Upper lobe of left lung (tissue), 6 donors: ENCODE results near the gene IPPK. TPM values are rescaled to one million over a fixed set of nuclear protein-coding genes. Genes with fewer than 3 reads are reported as not detected.

Experiments used
- ATAC-seq, 2 donors: fragments of 200-7000 bp; cut with Tn5 transposase; one replicate each; pipeline ENCODE4 v1.9.1; 2022; ENCODE audit warnings: mild to moderate bottlenecking in 2 of 2, moderate library complexity in 2 of 2; ENCODE audit not compliant: low FRiP score in 2 of 2
- DNase-seq, 2 donors: peaks; one replicate each; pipeline ENCODE4 v3.0.0-alpha.2; 2019 to 2020
- H3K27ac ChIP-seq, 4 donors: fragments of 200-600 bp; sonication (generic); one replicate each; pipeline ENCODE4 v1.5.1; 2016 to 2019
- H3K27me3 ChIP-seq, 4 donors: fragments of 200-600 bp; sonication (generic); one replicate each; pipeline ENCODE4 v1.5.1; 2017 to 2019
- H3K36me3 ChIP-seq, 4 donors: fragments of 200-600 bp; sonication (generic); one replicate each; pipeline ENCODE4 v1.5.1; 2016 to 2019
- H3K4me1 ChIP-seq, 4 donors: fragments of 200-600 bp; sonication (generic); one replicate each; pipeline ENCODE4 v1.5.1; 2018 to 2019
- H3K4me3 ChIP-seq, 4 donors: fragments of 200-600 bp; sonication (generic); one replicate each; pipeline ENCODE4 v1.5.1; 2017 to 2019; ENCODE audit warnings: mild to moderate bottlenecking in 2 of 4, moderate library complexity in 1 of 4
- H3K9me3 ChIP-seq, 4 donors: fragments of 200-600 bp; sonication (generic); one replicate each; pipeline ENCODE4 v1.5.1; 2018 to 2019
- CTCF ChIP-seq, 6 experiments: fragments of 450-650 bp in 4 of 6; fragments of 200-600 bp in 2 of 6; sonication (generic) in 2 of 6; IDR thresholded peaks; one replicate each; pipeline ENCODE4 v1.5.1; 2016 to 2019; ENCODE audit warnings: antibody characterized with exemption in 6 of 6
- EP300 ChIP-seq, 4 donors: sonication (generic); formaldehyde crosslinking; IDR thresholded peaks; one replicate each; pipeline ENCODE4 v1.5.1; 2017; ENCODE audit warnings: antibody characterized with exemption in 4 of 4, control low read depth in 2 of 4
- POLR2A ChIP-seq, 4 donors: fragments of 450-650 bp; IDR thresholded peaks; one replicate each; pipeline ENCODE4 v1.5.1; 2016 to 2017; ENCODE audit warnings: antibody characterized with exemption in 4 of 4, mild to moderate bottlenecking in 2 of 4
- POLR2AphosphoS5 ChIP-seq, 2 donors: sonication (generic); formaldehyde crosslinking; IDR thresholded peaks; one replicate each; pipeline ENCODE4 v1.5.1; 2017; ENCODE audit warnings: antibody characterized with exemption in 2 of 2
- WGBS, 2 donors: methylation state at CpG; one replicate each; pipeline ENCODE4 v1.1.5; 2017 to 2018; 5-methylcytosine and 5-hydroxymethylcytosine counted together
- total RNA-seq, 6 donors: library from RNA; depleted of rRNA in 4 of 6; stranded (reverse); fragments of >200 nt in 4 of 6; gene quantifications; one replicate each; pipeline versions ENCODE4 v1.1.0 to v1.2.1, GENCODE V29; 2016 to 2021
- donor health status: DM: no; HTN: no; CAD: no; lungs with moderate emphysema.
- donor health status: DM: no; HTN: yes; CAD: no; lungs with severe emphysema.

IPPK gene
- total RNA-seq, 6 donors from 2014 or later, result 4.7 to 16.6 (median 6.5) TPM

GRCh38 chr9:92614763-92615461, 55.0 kb downstream of the IPPK start:
- no peak overlapping the region for H3K4me3 ChIP-seq
- TF ChIP-seq POLR2AphosphoS5 (IDR thresholded peaks at IDR 0.05) (peak; percentile 3 to 29), POLR2A (IDR thresholded peaks at IDR 0.05) (no peak)
- H3K4me1 ChIP-seq, result peaks cover 0 to 3% (median 0%) of the 10 kb centered on the region in 4 donors
- DNase-seq (no peak), ATAC-seq (peak in 1 of 2 donors; percentile 35)
- H3K9me3 ChIP-seq, result no peaks in the 10 kb centered on the region
- 83 to 87% methylated on average over 17 of the region's 17 CpGs for WGBS, 2 donors
- no peaks in the 10 kb centered on the region for H3K27me3 ChIP-seq
- peak overlapping the region in 3 of 4 donors; percentile 19 to 55 (median 36) for H3K27ac ChIP-seq
- peaks cover 7 to 79% (median 42%) of the 10 kb centered on the region in 4 donors for H3K36me3 ChIP-seq

- no peak overlapping the region for H3K27ac ChIP-seq
- no peak for ATAC-seq
- peaks cover 0 to 4% (median 1%) of the 10 kb centered on the region in 4 donors for H3K4me1 ChIP-seq
- H3K9me3 ChIP-seq, result no peaks in the 10 kb centered on the region
- no peak overlapping the region for H3K4me3 ChIP-seq
- WGBS, 2 donors, result 96 to 97% methylated on average over 9 of the region's 9 CpGs
- no peak for TF ChIP-seq EP300 (IDR thresholded peaks at IDR 0.05)
- no peak for TF ChIP-seq CTCF (IDR thresholded peaks at IDR 0.05)
- no peak for TF ChIP-seq POLR2A (IDR thresholded peaks at IDR 0.05)
- H3K27me3 ChIP-seq, result no peaks in the 10 kb centered on the region
- DNase-seq, result no peak
- H3K36me3 ChIP-seq, result peaks cover 7 to 71% (median 38%) of the 10 kb centered on the region in 4 donors
Measured at GRCh38 chr9:92614123-92614510, 55.8 kb downstream of the IPPK start.

GRCh38 chr9:92613268-92614122, 56.4 kb downstream of the IPPK start:
- TF ChIP-seq EP300 (IDR thresholded peaks at IDR 0.05) (no peak), POLR2AphosphoS5 (IDR thresholded peaks at IDR 0.05) (no peak), CTCF (IDR thresholded peaks at IDR 0.05) (no peak), POLR2A (IDR thresholded peaks at IDR 0.05) (no peak)

GRCh38 chr9:92612816-92613215, 57.1 kb downstream of the IPPK start:
- Histone ChIP-seq H3K36me3 (peaks cover 7 to 58% (median 38%) of the 10 kb centered on the region in 4 donors), H3K27ac (no peak overlapping the region), H3K4me1 (peaks cover 0 to 5% (median 2%) of the 10 kb centered on the region in 4 donors), H3K9me3 (no peaks in the 10 kb centered on the region), H3K27me3 (no peaks in the 10 kb centered on the region), H3K4me3 (no peak overlapping the region)
- DNase-seq, result no peak
- ATAC-seq, result no peak
- 85 to 93% methylated on average over 11 of the region's 11 CpGs for WGBS, 2 donors
- TF ChIP-seq POLR2AphosphoS5 (IDR thresholded peaks at IDR 0.05) (no peak), CTCF (IDR thresholded peaks at IDR 0.05) (no peak), POLR2A (IDR thresholded peaks at IDR 0.05) (no peak), EP300 (IDR thresholded peaks at IDR 0.05) (no peak)

More at GRCh38 chr9:92613268-92614122, 56.4 kb downstream of the IPPK start:
- no peak overlapping the region for H3K27ac ChIP-seq
- no peaks in the 10 kb centered on the region for H3K27me3 ChIP-seq
- peaks cover 7 to 65% (median 38%) of the 10 kb centered on the region in 4 donors for H3K36me3 ChIP-seq
- ATAC-seq (no peak), DNase-seq (no peak)
- H3K4me3 ChIP-seq, result no peak overlapping the region
- peaks cover 0 to 5% (median 2%) of the 10 kb centered on the region in 4 donors for H3K4me1 ChIP-seq
- 92 to 96% methylated on average over 19 to 23 of the region's 23 CpGs for WGBS, 2 donors
- H3K9me3 ChIP-seq, result no peaks in the 10 kb centered on the region

GRCh38 chr9:92612292-92612691, 57.6 kb downstream of the IPPK start:
- 97 to 98% methylated on average over 5 of the region's 5 CpGs for WGBS, 2 donors
- DNase-seq, result no peak
- Histone ChIP-seq H3K27me3 (no peaks in the 10 kb centered on the region), H3K4me3 (no peak overlapping the region), H3K27ac (no peak overlapping the region), H3K9me3 (no peaks in the 10 kb centered on the region), H3K4me1 (peaks cover 0 to 5% (median 4%) of the 10 kb centered on the region in 4 donors), H3K36me3 (peaks cover 7 to 53% (median 34%) of the 10 kb centered on the region in 4 donors)
- TF ChIP-seq POLR2AphosphoS5 (IDR thresholded peaks at IDR 0.05) (no peak), CTCF (IDR thresholded peaks at IDR 0.05) (no peak), POLR2A (IDR thresholded peaks at IDR 0.05) (no peak), EP300 (IDR thresholded peaks at IDR 0.05) (no peak)
- ATAC-seq, result no peak
